Thyroid gland (tissue), 4 donors: ENCODE data around the gene SIX1. TPM values are rescaled to one million over a fixed set of nuclear protein-coding genes. Genes with fewer than 3 reads are reported as not detected.

Experiments
- DNase-seq, 2 donors: peaks; one replicate each; pipeline ENCODE4 v3.0.0-alpha.2; 2019
- H3K27ac ChIP-seq, 3 donors: fragments of 200-600 bp; sonication (generic); 1 replicate in 2 of 3; 2 replicates in 1 of 3; pipeline ENCODE4 v1.5.1; 2016 to 2019; ENCODE audit warnings: mild to moderate bottlenecking in 1 of 3, moderate library complexity in 1 of 3
- H3K27me3 ChIP-seq: fragments of 200-600 bp; sonication (generic); one replicate; pipeline ENCODE4 v1.5.1; 2019
- H3K36me3 ChIP-seq, 2 donors: fragments of 200-600 bp; sonication (generic); one replicate each; pipeline ENCODE4 v1.5.1; 2016 to 2019
- H3K4me1 ChIP-seq, 2 donors: fragments of 200-600 bp; sonication (generic); one replicate each; pipeline ENCODE4 v1.5.1; 2017 to 2019
- H3K4me3 ChIP-seq, 3 donors: fragments of 200-600 bp; sonication (generic); replicated peaks in 1 of 3; 1 replicate in 2 of 3; 2 replicates in 1 of 3; pipeline ENCODE4 v1.5.1; 2016; ENCODE audit warnings: mild to moderate bottlenecking in 1 of 3
- H3K9me3 ChIP-seq: fragments of 200-600 bp; sonication (generic); one replicate; pipeline ENCODE4 v1.5.1; 2017
- CTCF ChIP-seq, 6 experiments: fragments of 200-600 bp in 3 of 6; fragments of 450-650 bp in 3 of 6; sonication (generic) in 3 of 6; IDR thresholded peaks; one replicate each; pipeline ENCODE4 v1.5.1; 2016 to 2019; ENCODE audit warnings: antibody characterized with exemption in 6 of 6, mild to moderate bottlenecking in 2 of 6, inconsistent platforms in 1 of 6, moderate library complexity in 1 of 6
- POLR2A ChIP-seq, 2 donors: fragments of 450-650 bp; IDR thresholded peaks; one replicate each; pipeline ENCODE4 v1.6.1; 2017; ENCODE audit warnings: antibody characterized with exemption in 2 of 2, mild to moderate bottlenecking in 2 of 2, moderate library complexity in 1 of 2
- WGBS, 2 donors: methylation state at CpG; one replicate each; pipeline ENCODE4 v1.1.5; 2017; 5-methylcytosine and 5-hydroxymethylcytosine counted together
- intact Hi-C: fragments of 100-400 bp; cut with DNase I; formaldehyde crosslinking; loops from one replicate; pipeline ENCODE4 v1.15.1; 2023
- total RNA-seq, 4 donors: library from RNA; depleted of rRNA; stranded (reverse); fragments of >200 nt; gene quantifications; one replicate each; pipeline ENCODE4 v1.2.3, GENCODE V29; 2016

SIX1 gene
- total RNA-seq, 4 donors from 2014 or later, result 2.1 to 3.6 (median 2.7) TPM

GRCh38 chr14:60621386-60621785 is 27.9 kb downstream of the SIX1 start:
- Histone ChIP-seq H3K36me3 (no peaks in the 10 kb centered on the region), H3K4me1 (peaks cover 2 to 31% of the 10 kb centered on the region in 2 donors), H3K27me3 (no peaks in the 10 kb centered on the region), H3K4me3 (no peak overlapping the region), H3K27ac (peak overlapping the region in 1 of 3 donors; percentile 9), H3K9me3 (no peaks in the 10 kb centered on the region)
- DNase-seq, result no peak
- TF ChIP-seq CTCF (IDR thresholded peaks at IDR 0.05) (no peak), POLR2A (IDR thresholded peaks at IDR 0.05) (no peak)
- intact Hi-C loops, result loop anchor here (5.0 kb wide), 1 partner anchor 631 kb away; no protein-coding TSS in a partner anchor

GRCh38 chr14:60618241-60618640 is 31.0 kb downstream of the SIX1 start:
- no peak overlapping the region for H3K27ac ChIP-seq
- intact Hi-C loops, result no loop called here
- H3K4me1 ChIP-seq, result peaks cover 2 to 34% of the 10 kb centered on the region in 2 donors
- no peaks in the 10 kb centered on the region for H3K27me3 ChIP-seq
- no peak for DNase-seq
- 55 to 67% methylated on average over 2 of the region's 2 CpGs for WGBS, 2 donors
- TF ChIP-seq POLR2A (IDR thresholded peaks at IDR 0.05) (no peak), CTCF (IDR thresholded peaks at IDR 0.05) (no peak)
- no peaks in the 10 kb centered on the region for H3K9me3 ChIP-seq
- H3K36me3 ChIP-seq, result no peaks in the 10 kb centered on the region
- no peak overlapping the region for H3K4me3 ChIP-seq

GRCh38 chr14:60616461-60616959 is 32.8 kb downstream of the SIX1 start:
- intact Hi-C loops, result no loop called here
- no peak for DNase-seq
- no peak for TF ChIP-seq POLR2A (IDR thresholded peaks at IDR 0.05)
- TF ChIP-seq CTCF (IDR thresholded peaks at IDR 0.05), result no peak
- Histone ChIP-seq H3K9me3 (no peaks in the 10 kb centered on the region), H3K36me3 (no peaks in the 10 kb centered on the region), H3K27ac (peak overlapping the region in 2 of 3 donors; percentile 13 to 28), H3K4me3 (no peak overlapping the region), H3K27me3 (no peaks in the 10 kb centered on the region), H3K4me1 (peaks cover 2 to 22% of the 10 kb centered on the region in 2 donors)
- WGBS, 2 donors, result 25 to 28% methylated on average over 11 of the region's 11 CpGs

GRCh38 chr14:60602291-60602690 is 47.0 kb downstream of the SIX1 start:
- Histone ChIP-seq H3K27me3 (no peaks in the 10 kb centered on the region), H3K4me1 (no peaks in the 10 kb centered on the region), H3K27ac (no peak overlapping the region), H3K36me3 (no peaks in the 10 kb centered on the region), H3K4me3 (no peak overlapping the region), H3K9me3 (no peaks in the 10 kb centered on the region)
- intact Hi-C loops, result no loop called here
- TF ChIP-seq POLR2A (IDR thresholded peaks at IDR 0.05), result no peak
- no peak for TF ChIP-seq CTCF (IDR thresholded peaks at IDR 0.05)
- DNase-seq, result no peak

- Histone ChIP-seq H3K27ac (no peak overlapping the region), H3K27me3 (no peaks in the 10 kb centered on the region), H3K9me3 (no peaks in the 10 kb centered on the region), H3K4me3 (no peak overlapping the region), H3K36me3 (no peaks in the 10 kb centered on the region), H3K4me1 (no peaks in the 10 kb centered on the region)
- intact Hi-C loops, result no loop called here
- no peak for DNase-seq
- TF ChIP-seq CTCF (IDR thresholded peaks at IDR 0.05) (no peak), POLR2A (IDR thresholded peaks at IDR 0.05) (no peak)
Observed at GRCh38 chr14:60599727-60600126, 49.5 kb downstream of the SIX1 start.
